Pancreas (tissue), 10 donors: ENCODE results near the gene KL. TPM values are rescaled to one million over a fixed set of nuclear protein-coding genes. Genes with fewer than 3 reads are reported as not detected.

ENCODE experiments used
- ATAC-seq, 4 donors: fragments of 200-7000 bp; cut with Tn5 transposase; one replicate each; pipeline versions ENCODE4 v1.8.0 to v1.9.1; 2020; ENCODE audit warnings: mild to moderate bottlenecking in 4 of 4, moderate library complexity in 4 of 4
- DNase-seq, 6 donors: peaks; one replicate each; pipeline ENCODE4 v3.0.0-alpha.2; 2020
- FAIRE-seq: peaks from 2 replicates; lab custom pipeline; 2012; peaks lifted over from hg19 to GRCh38; lab: Jason Lieb, UNC
- H3K27ac ChIP-seq, 4 donors: fragments of 200-600 bp; sonication (generic); 1 replicate in 3 of 4; 2 replicates in 1 of 4; pipeline versions ENCODE4 v1.5.0 to v1.8.0; 2020
- H3K27me3 ChIP-seq, 4 donors: fragments of 200-600 bp; one replicate each; pipeline ENCODE4 v1.8.0; 2021
- H3K36me3 ChIP-seq, 3 donors: fragments of 200-600 bp; sonication (generic) in 1 of 3; one replicate each; pipeline versions ENCODE4 v1.5.0 to v1.8.0; 2020 to 2021
- H3K4me1 ChIP-seq, 3 donors: fragments of 200-600 bp; one replicate each; pipeline ENCODE4 v1.8.0; 2021
- H3K4me3 ChIP-seq, 4 donors: fragments of 200-600 bp; sonication (generic) in 2 of 4; one replicate each; pipeline versions ENCODE4 v1.5.0 to v1.8.0; 2020 to 2021
- H3K9me3 ChIP-seq, 4 donors: fragments of 200-600 bp; one replicate each; pipeline ENCODE4 v1.8.0; 2021
- WGBS, 2 donors: extraction: QIAGEN DNeasy Blood & Tissue Kit; methylation state at CpG; one replicate each; pipeline ENCODE4 v1.1.7; 2013; 5-methylcytosine and 5-hydroxymethylcytosine counted together
- intact Hi-C, 3 donors: fragments of 100-400 bp; cut with DNase I; formaldehyde crosslinking; loops; one replicate each; pipeline versions ENCODE4 v1.11.1 to v1.14.2; 2022
- polyA plus RNA-seq, 2 donors: library from polyadenylated mRNA; stranded (reverse); fragments of 200-250 nt; gene quantifications; one replicate each; pipeline ENCODE4 v1.2.3, GENCODE V29; 2013
- total RNA-seq, 6 donors: library from RNA; stranded (reverse); fragmentation: NEBNext Ultra II Directional in 4 of 6; extraction: Animal tissue kit (Norgen Biotek cat#: 25700) in 4 of 6; gene quantifications; one replicate each; pipeline versions ENCODE4 v1.2.1 to v1.2.4, GENCODE V29; 2021 to 2023
- TF ChIP-seq, protein P1 (sequence below), 4 donors: fragments of 200-600 bp; sonication (generic) in 3 of 4; IDR thresholded peaks; one replicate each; pipeline versions ENCODE4 v1.5.0 to v1.8.0; 2021; ENCODE audit warnings: antibody characterized with exemption in 4 of 4
- donor health status: healthy with polysubstance abuse.
- donor health status: DM: no; HTN: no; CAD: no; lungs with moderate emphysema.
- donor health status: DM: no; HTN: no; CAD: no.
- donor health status: control.
- donor health status: control.
- donor health status: Bipolar disorder and iron deficiency.
- donor health status: DM: yes; HTN: yes; CAD: no.
- donor health status: DM: no; HTN: no; CAD: no.
- donor health status: DM: no; HTN: no; CAD: no.
- donor health status: DM: yes; HTN: yes; CAD: no.

The KL gene
- total and polyA plus RNA-seq, 8 donors = 0.23 to 2.9 (median 0.86) TPM

DNA sequence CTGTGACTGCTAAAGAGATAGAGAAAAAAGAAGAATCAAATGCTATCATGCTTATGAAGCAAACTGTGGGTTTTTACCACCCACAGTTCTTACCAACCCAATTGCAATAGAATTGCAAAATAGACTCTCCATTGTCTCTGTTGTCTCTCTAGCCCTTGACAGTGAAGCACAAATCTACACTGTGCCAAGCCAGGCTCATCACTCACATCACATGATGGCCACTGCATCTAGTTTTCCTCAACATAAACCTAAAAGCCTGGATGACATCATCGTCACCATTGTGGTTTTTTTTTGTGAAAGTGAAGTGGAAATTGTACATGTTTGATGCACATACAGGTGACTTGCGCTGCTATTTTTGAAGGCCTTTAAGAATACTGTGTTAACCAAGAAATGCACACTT lies 56.1 kb downstream of the KL start:
- WGBS, 2 donors = 92 to 94% methylated on average over 2 of the region's 2 CpGs
- Histone ChIP-seq H3K27ac (no peak overlapping the region), H3K36me3 (no peaks in the 10 kb centered on the region), H3K9me3 (no peaks in the 10 kb centered on the region), H3K27me3 (no peaks in the 10 kb centered on the region), H3K4me1 (no peaks in the 10 kb centered on the region), H3K4me3 (no peak overlapping the region)
- FAIRE-seq = no peak
- DNase-seq = no peak
- intact Hi-C loops = no loop called here
- ATAC-seq = no peak
- TF ChIP-seq, protein P1, sequence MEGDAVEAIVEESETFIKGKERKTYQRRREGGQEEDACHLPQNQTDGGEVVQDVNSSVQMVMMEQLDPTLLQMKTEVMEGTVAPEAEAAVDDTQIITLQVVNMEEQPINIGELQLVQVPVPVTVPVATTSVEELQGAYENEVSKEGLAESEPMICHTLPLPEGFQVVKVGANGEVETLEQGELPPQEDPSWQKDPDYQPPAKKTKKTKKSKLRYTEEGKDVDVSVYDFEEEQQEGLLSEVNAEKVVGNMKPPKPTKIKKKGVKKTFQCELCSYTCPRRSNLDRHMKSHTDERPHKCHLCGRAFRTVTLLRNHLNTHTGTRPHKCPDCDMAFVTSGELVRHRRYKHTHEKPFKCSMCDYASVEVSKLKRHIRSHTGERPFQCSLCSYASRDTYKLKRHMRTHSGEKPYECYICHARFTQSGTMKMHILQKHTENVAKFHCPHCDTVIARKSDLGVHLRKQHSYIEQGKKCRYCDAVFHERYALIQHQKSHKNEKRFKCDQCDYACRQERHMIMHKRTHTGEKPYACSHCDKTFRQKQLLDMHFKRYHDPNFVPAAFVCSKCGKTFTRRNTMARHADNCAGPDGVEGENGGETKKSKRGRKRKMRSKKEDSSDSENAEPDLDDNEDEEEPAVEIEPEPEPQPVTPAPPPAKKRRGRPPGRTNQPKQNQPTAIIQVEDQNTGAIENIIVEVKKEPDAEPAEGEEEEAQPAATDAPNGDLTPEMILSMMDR (IDR thresholded peaks at IDR 0.05) = no peak

DNA sequence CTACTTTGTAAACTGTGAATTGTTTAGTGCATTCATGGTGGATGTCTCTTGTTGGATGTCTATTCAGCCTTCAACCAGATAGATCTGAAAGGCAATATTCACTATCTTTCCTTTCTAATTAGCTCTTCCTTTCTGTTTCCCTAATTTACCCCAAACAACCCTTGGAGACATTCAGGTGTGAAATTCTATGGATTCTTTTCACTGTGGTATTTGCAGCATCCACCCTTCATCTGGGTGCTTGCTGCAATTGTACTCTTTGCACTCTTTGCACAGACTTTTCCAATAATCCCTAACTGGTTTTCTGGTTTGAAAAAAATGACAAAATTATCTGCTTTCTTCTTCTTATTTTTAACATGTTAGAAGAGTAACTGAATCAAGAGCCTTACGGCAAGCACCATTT lies 56.5 kb downstream of the KL start:
- TF ChIP-seq, protein P1 (IDR thresholded peaks at IDR 0.05) = no peak
- WGBS, 2 donors = 91 to 98% methylated on average over 1 of the region's 1 CpG
- no peak for ATAC-seq

DNA sequence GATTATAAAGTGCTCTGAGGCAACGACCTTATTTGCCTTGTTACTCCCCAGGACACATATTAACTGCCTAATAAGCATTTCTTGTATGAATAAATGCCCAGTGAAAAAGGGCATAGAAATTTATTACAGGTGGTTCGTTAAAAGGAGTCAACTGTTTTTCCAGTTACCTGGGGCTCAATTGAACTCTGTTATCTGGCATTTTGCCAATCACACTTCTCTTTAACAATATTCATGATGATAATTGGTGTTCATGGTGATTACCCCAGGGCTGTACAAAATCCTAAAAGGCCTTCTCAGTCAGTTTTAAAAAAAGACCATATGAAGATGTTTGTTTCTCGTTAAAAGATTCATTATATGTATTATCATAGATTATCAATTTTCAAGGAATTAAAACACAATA lies 57.1 kb downstream of the KL start:
- H3K27ac ChIP-seq = no peak overlapping the region
- TF ChIP-seq, protein P1 (IDR thresholded peaks at IDR 0.05) = no peak
- H3K4me1 ChIP-seq = no peaks in the 10 kb centered on the region
- intact Hi-C loops = no loop called here
- H3K9me3 ChIP-seq = no peaks in the 10 kb centered on the region
- no peak for ATAC-seq
- no peak for FAIRE-seq
- WGBS, 2 donors = 80 to 83% methylated on average over 3 of the region's 3 CpGs
- no peak overlapping the region for H3K4me3 ChIP-seq
- H3K36me3 ChIP-seq = no peaks in the 10 kb centered on the region
- H3K27me3 ChIP-seq = no peaks in the 10 kb centered on the region
- DNase-seq = no peak

More for the DNA sequence above, 56.5 kb downstream of the KL start:
- DNase-seq = no peak
- H3K9me3 ChIP-seq = no peaks in the 10 kb centered on the region
- no peaks in the 10 kb centered on the region for H3K27me3 ChIP-seq
- no peaks in the 10 kb centered on the region for H3K4me1 ChIP-seq
- no peak overlapping the region for H3K4me3 ChIP-seq
- no peak for FAIRE-seq
- intact Hi-C loops = no loop called here
- H3K27ac ChIP-seq = no peak overlapping the region
- no peaks in the 10 kb centered on the region for H3K36me3 ChIP-seq

DNA sequence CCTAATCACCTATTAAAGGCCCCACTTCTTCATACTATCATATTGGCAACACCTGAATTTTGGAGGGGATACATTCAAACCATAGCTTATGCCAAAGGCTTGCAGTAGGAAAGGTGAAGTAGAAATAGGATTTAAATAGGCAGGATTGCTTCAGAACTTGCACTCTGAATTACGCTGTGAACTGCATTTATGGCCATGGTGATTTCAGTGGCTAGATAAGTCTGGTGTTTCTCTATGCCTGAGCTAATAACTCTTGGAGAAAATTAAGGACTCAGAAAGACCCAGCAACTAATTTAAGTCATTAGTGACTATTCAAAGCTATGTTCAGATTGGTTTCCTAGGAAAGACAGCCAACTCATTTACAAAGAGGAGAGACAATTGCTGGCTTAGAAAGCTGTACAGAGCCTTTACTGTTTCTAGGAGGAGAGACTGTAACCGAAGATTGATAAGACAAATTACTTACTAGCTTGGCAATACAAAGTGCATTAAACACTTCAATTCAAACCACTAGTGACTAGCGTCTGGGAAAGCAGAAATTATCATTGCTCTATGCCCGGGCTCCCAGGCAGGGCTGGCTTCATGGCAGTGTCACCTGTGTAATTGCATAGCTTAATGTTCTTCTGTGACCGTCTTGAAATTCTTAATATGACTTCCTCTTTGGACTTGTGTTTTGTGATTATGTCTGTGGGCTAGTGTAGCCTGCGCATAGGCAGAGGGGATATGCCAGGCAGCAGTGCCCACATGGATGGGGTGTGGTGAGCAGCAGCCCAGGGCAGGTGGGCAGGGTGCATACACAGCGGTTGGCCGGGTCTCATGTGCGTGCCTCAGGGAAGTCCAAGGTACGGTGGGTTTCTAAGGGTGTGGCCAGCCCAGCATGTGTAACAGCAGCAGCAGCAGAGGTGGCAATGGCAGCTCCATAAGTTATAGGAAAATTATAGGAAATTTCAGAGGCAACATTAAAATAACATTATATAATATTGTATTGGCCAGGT lies 60.1 kb downstream of the KL start:
- H3K4me3 ChIP-seq = no peak overlapping the region
- 81 to 89% methylated on average over 10 of the region's 10 CpGs for whole genome bisulfite sequencing, 2 donors
- intact Hi-C loops = no loop called here
- ATAC-seq (no peak), FAIRE-seq (no peak), DNase-seq (peak in 1 of 6 donors; percentile 27)
- no peaks in the 10 kb centered on the region for H3K27me3 ChIP-seq
- H3K27ac ChIP-seq = no peak overlapping the region
- TF ChIP-seq, protein P1 (IDR thresholded peaks at IDR 0.05) = no peak
- no peaks in the 10 kb centered on the region for H3K4me1 ChIP-seq
- no peaks in the 10 kb centered on the region for H3K9me3 ChIP-seq
- no peaks in the 10 kb centered on the region for H3K36me3 ChIP-seq

DNA sequence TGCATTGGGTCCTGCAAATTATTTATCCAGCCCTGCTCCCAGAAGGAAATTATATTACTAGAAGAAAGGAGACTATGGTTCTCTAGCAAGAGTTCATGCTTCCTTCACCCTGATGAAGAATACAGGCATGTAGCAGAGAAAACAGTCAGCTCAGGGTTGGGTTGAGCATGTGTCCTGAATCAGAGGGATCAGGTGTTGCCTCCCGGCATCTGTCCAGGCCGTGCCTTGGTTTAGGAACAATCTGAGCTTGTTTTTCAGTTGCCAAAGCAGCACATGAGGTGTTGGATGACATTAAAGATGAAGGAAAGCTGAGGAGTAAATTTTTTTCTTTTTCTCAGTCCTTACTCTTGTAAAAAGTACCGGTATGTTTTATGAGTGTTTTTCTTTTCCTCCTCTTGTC lies 62.0 kb downstream of the KL start:
- no peaks in the 10 kb centered on the region for H3K36me3 ChIP-seq
- H3K4me3 ChIP-seq = no peak overlapping the region
- H3K4me1 ChIP-seq = no peaks in the 10 kb centered on the region
- no peaks in the 10 kb centered on the region for H3K27me3 ChIP-seq
- ATAC-seq (no peak), DNase-seq (no peak), FAIRE-seq (no peak)
- TF ChIP-seq, protein P1 (IDR thresholded peaks at IDR 0.05) = no peak
- 85 to 88% methylated on average over 3 of the region's 3 CpGs for WGBS, 2 donors
- no peaks in the 10 kb centered on the region for H3K9me3 ChIP-seq
- no peak overlapping the region for H3K27ac ChIP-seq
- intact Hi-C loops = no loop called here
